HL-60 (cell line): ENCODE data around the gene PHF21A.

ENCODE experiments used
- DNase-seq, 2 experiments: peaks; one replicate each; pipeline ENCODE4 v3.0.0-alpha.2; 2010 to 2020; ENCODE audit warnings: low read depth in 1 of 2, low spot score in 1 of 2
- H3K27ac ChIP-seq: fragments of 250-450 bp; sonication (Bioruptor Pico); replicated peaks from 2 replicates; pipeline ENCODE4 v1.5.1; 2020; ENCODE audit warnings: mild to moderate bottlenecking, moderate library complexity
- H3K27me3 ChIP-seq: fragments of 250-450 bp; sonication (Bioruptor Pico); 2 replicates; pipeline ENCODE4 v1.5.1; 2021; ENCODE audit warnings: mild to moderate bottlenecking, moderate library complexity; ENCODE audit not compliant: insufficient read depth, poor library complexity, severe bottlenecking
- H3K4me3 ChIP-seq: replicated peaks from 2 replicates; pipeline ENCODE4 v1.5.1; 2011; ENCODE audit warnings: mild to moderate bottlenecking, control low read depth, low read length; ENCODE audit not compliant: insufficient read depth
- CTCF ChIP-seq: IDR thresholded peaks from one replicate; pipeline ENCODE4 v1.5.1; 2011; ENCODE audit warnings: low read length, control low read depth, inconsistent platforms; ENCODE audit not compliant: insufficient read depth
- GABPA ChIP-seq: IDR thresholded peaks from 2 replicates; pipeline ENCODE4 v1.6.1; 2012; ENCODE audit warnings: low read depth
- POLR2AphosphoS5 ChIP-seq: IDR thresholded peaks from 2 replicates; pipeline ENCODE4 v1.6.1; 2012; ENCODE audit warnings: low read depth
- REST ChIP-seq: IDR thresholded peaks from 2 replicates; pipeline ENCODE4 v1.6.1; 2012; ENCODE audit warnings: low read depth; ENCODE audit not compliant: insufficient replicate concordance
- SPI1 ChIP-seq: IDR thresholded peaks from 2 replicates; pipeline ENCODE4 v1.6.1; 2012; ENCODE audit warnings: low read depth, mild to moderate bottlenecking, borderline replicate concordance

Gene PHF21A

GRCh38 chr11:45899086-45899447 is 222.2 kb downstream of the PHF21A start:
- no peak overlapping the region for H3K27ac ChIP-seq
- no peak for DNase-seq
- no peak for TF ChIP-seq SPI1
- H3K27me3 ChIP-seq: peaks cover 29% of the 10 kb centered on the region
- no peak overlapping the region for H3K4me3 ChIP-seq

GRCh38 chr11:45897556-45897955 is 223.7 kb downstream of the PHF21A start:
- no peak overlapping the region for H3K27ac ChIP-seq

GRCh38 chr11:45896422-45896984 is 224.8 kb downstream of the PHF21A start:
- Histone ChIP-seq H3K27me3 (peaks cover 29% of the 10 kb centered on the region), H3K27ac (no peak overlapping the region), H3K4me3 (no peak overlapping the region)
- DNase-seq: no peak
- TF ChIP-seq POLR2AphosphoS5 (no peak), REST (peak; percentile 78)

More at GRCh38 chr11:45897556-45897955, 223.7 kb downstream of the PHF21A start:
- Histone ChIP-seq H3K27me3 (peaks cover 29% of the 10 kb centered on the region), H3K4me3 (no peak overlapping the region)
- DNase-seq: no peak
- no peak for TF ChIP-seq REST

GRCh38 chr11:45895553-45896259 is 225.5 kb downstream of the PHF21A start:
- no peak overlapping the region for H3K27ac ChIP-seq
- DNase-seq: no peak

More at GRCh38 chr11:45895553-45896259, 225.5 kb downstream of the PHF21A start:
- TF ChIP-seq CTCF (no peak), SPI1 (no peak), POLR2AphosphoS5 (no peak), GABPA (no peak), REST (no peak)
- Histone ChIP-seq H3K27me3 (peaks cover 24% of the 10 kb centered on the region), H3K4me3 (no peak overlapping the region)
